ENCODE data around the gene GPR176.

GPR176 gene

GRCh38 chr15:39851500-39852092, 68.5 kb downstream of the GPR176 start:
- no peak for TF ChIP-seq CTCF (IDR thresholded peaks at IDR 0.05; ENCODE audit: extremely low read depth, missing control alignments)
- DNase-seq (ENCODE audit: low spot score): no peak

GRCh38 chr15:39850436-39850835, 69.6 kb downstream of the GPR176 start:
- no peak for TF ChIP-seq CTCF (IDR thresholded peaks at IDR 0.05; ENCODE audit: extremely low read depth, missing control alignments)
- DNase-seq (ENCODE audit: low spot score): no peak

GRCh38 chr15:39846108-39846507, 74.0 kb downstream of the GPR176 start:
- no peak for DNase-seq (ENCODE audit: low spot score)

GRCh38 chr15:39845582-39845981, 74.5 kb downstream of the GPR176 start:
- TF ChIP-seq CTCF (IDR thresholded peaks at IDR 0.05; ENCODE audit: extremely low read depth, missing control alignments): no peak

More at GRCh38 chr15:39846108-39846507, 74.0 kb downstream of the GPR176 start:
- TF ChIP-seq CTCF (IDR thresholded peaks at IDR 0.05; ENCODE audit: extremely low read depth, missing control alignments): no peak

GRCh38 chr15:39843565-39843964, 76.5 kb downstream of the GPR176 start:
- DNase-seq (ENCODE audit: low spot score): no peak
- TF ChIP-seq CTCF (IDR thresholded peaks at IDR 0.05; ENCODE audit: extremely low read depth, missing control alignments): no peak

More at GRCh38 chr15:39845582-39845981, 74.5 kb downstream of the GPR176 start:
- DNase-seq (ENCODE audit: low spot score): no peak

GRCh38 chr15:39837454-39837853, 82.6 kb downstream of the GPR176 start:
- TF ChIP-seq CTCF (IDR thresholded peaks at IDR 0.05; ENCODE audit: extremely low read depth, missing control alignments): no peak
- DNase-seq (ENCODE audit: low spot score): no peak

GRCh38 chr15:39835550-39835949, 84.5 kb downstream of the GPR176 start:
- DNase-seq (ENCODE audit: low spot score): no peak
- TF ChIP-seq CTCF (IDR thresholded peaks at IDR 0.05; ENCODE audit: extremely low read depth, missing control alignments): no peak
